Upper lobe of left lung (tissue), 4 donors: Measurements from ENCODE around the gene DGKB.

Experiments used
- CTCF ChIP-seq, 6 experiments: fragments of 450-650 bp in 4 of 6; fragments of 200-600 bp in 2 of 6; sonication (generic) in 2 of 6; IDR thresholded peaks; one replicate each; pipeline ENCODE4 v1.5.1; 2016 to 2019; ENCODE audit warnings: antibody characterized with exemption in 6 of 6
- EP300 ChIP-seq, 4 donors: sonication (generic); formaldehyde crosslinking; IDR thresholded peaks; one replicate each; pipeline ENCODE4 v1.5.1; 2017; ENCODE audit warnings: antibody characterized with exemption in 4 of 4, control low read depth in 2 of 4
- POLR2A ChIP-seq, 4 donors: fragments of 450-650 bp; IDR thresholded peaks; one replicate each; pipeline ENCODE4 v1.5.1; 2016 to 2017; ENCODE audit warnings: antibody characterized with exemption in 4 of 4, mild to moderate bottlenecking in 2 of 4
- POLR2AphosphoS5 ChIP-seq, 2 donors: sonication (generic); formaldehyde crosslinking; IDR thresholded peaks; one replicate each; pipeline ENCODE4 v1.5.1; 2017; ENCODE audit warnings: antibody characterized with exemption in 2 of 2

- TF ChIP-seq POLR2AphosphoS5 (IDR thresholded peaks at IDR 0.05), result no peak
- no peak for TF ChIP-seq POLR2A (IDR thresholded peaks at IDR 0.05)
- TF ChIP-seq CTCF (IDR thresholded peaks at IDR 0.05), result no peak
- no peak for TF ChIP-seq EP300 (IDR thresholded peaks at IDR 0.05)
Observed at GRCh38 chr7:14769261-14769660, 133.3 kb downstream of the DGKB start.
